Colonic mucosa (tissue), 4 donors: ENCODE results near the gene OVOL3. TPM values are rescaled to one million over a fixed set of nuclear protein-coding genes. Genes with fewer than 3 reads are reported as not detected.

Experiments
- DNase-seq: peaks from one replicate; pipeline ENCODE4 v3.0.0-alpha.2; 2020
- H3K27ac ChIP-seq: fragments of 200-600 bp; one replicate; pipeline ENCODE4 v1.8.0; 2021
- H3K27me3 ChIP-seq: fragments of 200-600 bp; one replicate; pipeline ENCODE4 v1.8.0; 2021
- H3K36me3 ChIP-seq: fragments of 200-600 bp; one replicate; pipeline ENCODE4 v1.8.0; 2021
- H3K4me1 ChIP-seq: fragments of 200-600 bp; one replicate; pipeline ENCODE4 v1.8.0; 2021; ENCODE audit warnings: mild to moderate bottlenecking
- H3K4me3 ChIP-seq: fragments of 200-600 bp; one replicate; pipeline ENCODE4 v1.8.0; 2021
- H3K9ac ChIP-seq, 2 donors: one replicate each; pipeline ENCODE4 v1.7.0; 2013; ENCODE audit warnings: control low read depth in 2 of 2, low read depth in 2 of 2, low read length in 2 of 2
- H3K9me3 ChIP-seq: fragments of 200-600 bp; one replicate; pipeline ENCODE4 v1.8.0; 2021
- intact Hi-C: fragments of 100-400 bp; cut with DNase I; formaldehyde crosslinking; loops from one replicate; pipeline ENCODE4 v1.14.1; 2022
- total RNA-seq, 2 donors: library from RNA; stranded (reverse); fragmentation: NEBNext Ultra II Directional in 1 of 2; extraction: Animal tissue kit (Norgen Biotek cat#: 25700) in 1 of 2; gene quantifications; one replicate each; pipeline ENCODE4 v1.2.1, GENCODE V29; 2021
- TF ChIP-seq, protein P1 (sequence below): fragments of 200-600 bp; IDR thresholded peaks from one replicate; pipeline ENCODE4 v1.8.0; 2022; ENCODE audit warnings: antibody characterized with exemption, mild to moderate bottlenecking
- donor health status: healthy.
- donor health status: DM: no; HTN: no; CAD: no.
- donor health status: DM: no; HTN: no; CAD: no.

The OVOL3 gene
- total RNA-seq, 2 donors from 2014 or later, result not detected

DNA sequence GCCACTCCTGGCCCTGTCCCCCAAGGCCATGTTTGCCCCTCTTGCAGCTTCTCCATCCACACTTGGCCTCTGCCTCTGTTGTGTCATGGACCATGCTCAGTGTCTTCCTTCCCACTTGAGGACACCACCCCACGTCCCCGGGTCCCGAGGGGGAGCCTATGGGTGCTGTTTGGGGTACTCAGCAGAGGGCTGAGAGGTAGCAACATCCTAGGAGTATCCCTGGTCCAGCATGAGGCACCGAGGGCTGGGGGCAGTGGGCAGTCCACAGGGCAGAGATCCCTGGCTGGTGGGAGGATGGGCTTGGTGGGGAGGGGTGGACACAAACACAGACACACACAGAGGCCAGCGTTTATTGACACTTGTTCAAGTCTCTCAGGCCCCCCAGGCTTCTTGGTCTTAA lies 39.6 kb downstream of the OVOL3 start:
- H3K4me3 ChIP-seq, result no peak overlapping the region
- intact Hi-C loops, result no loop called here
- no peaks in the 10 kb centered on the region for H3K4me1 ChIP-seq
- H3K9ac ChIP-seq, result no peak overlapping the region
- H3K9me3 ChIP-seq, result no peaks in the 10 kb centered on the region
- DNase-seq, result no peak
- peaks cover 10% of the 10 kb centered on the region for H3K36me3 ChIP-seq
- TF ChIP-seq, protein P1, sequence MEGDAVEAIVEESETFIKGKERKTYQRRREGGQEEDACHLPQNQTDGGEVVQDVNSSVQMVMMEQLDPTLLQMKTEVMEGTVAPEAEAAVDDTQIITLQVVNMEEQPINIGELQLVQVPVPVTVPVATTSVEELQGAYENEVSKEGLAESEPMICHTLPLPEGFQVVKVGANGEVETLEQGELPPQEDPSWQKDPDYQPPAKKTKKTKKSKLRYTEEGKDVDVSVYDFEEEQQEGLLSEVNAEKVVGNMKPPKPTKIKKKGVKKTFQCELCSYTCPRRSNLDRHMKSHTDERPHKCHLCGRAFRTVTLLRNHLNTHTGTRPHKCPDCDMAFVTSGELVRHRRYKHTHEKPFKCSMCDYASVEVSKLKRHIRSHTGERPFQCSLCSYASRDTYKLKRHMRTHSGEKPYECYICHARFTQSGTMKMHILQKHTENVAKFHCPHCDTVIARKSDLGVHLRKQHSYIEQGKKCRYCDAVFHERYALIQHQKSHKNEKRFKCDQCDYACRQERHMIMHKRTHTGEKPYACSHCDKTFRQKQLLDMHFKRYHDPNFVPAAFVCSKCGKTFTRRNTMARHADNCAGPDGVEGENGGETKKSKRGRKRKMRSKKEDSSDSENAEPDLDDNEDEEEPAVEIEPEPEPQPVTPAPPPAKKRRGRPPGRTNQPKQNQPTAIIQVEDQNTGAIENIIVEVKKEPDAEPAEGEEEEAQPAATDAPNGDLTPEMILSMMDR, result no peak
- no peak overlapping the region for H3K27ac ChIP-seq
- no peaks in the 10 kb centered on the region for H3K27me3 ChIP-seq

DNA sequence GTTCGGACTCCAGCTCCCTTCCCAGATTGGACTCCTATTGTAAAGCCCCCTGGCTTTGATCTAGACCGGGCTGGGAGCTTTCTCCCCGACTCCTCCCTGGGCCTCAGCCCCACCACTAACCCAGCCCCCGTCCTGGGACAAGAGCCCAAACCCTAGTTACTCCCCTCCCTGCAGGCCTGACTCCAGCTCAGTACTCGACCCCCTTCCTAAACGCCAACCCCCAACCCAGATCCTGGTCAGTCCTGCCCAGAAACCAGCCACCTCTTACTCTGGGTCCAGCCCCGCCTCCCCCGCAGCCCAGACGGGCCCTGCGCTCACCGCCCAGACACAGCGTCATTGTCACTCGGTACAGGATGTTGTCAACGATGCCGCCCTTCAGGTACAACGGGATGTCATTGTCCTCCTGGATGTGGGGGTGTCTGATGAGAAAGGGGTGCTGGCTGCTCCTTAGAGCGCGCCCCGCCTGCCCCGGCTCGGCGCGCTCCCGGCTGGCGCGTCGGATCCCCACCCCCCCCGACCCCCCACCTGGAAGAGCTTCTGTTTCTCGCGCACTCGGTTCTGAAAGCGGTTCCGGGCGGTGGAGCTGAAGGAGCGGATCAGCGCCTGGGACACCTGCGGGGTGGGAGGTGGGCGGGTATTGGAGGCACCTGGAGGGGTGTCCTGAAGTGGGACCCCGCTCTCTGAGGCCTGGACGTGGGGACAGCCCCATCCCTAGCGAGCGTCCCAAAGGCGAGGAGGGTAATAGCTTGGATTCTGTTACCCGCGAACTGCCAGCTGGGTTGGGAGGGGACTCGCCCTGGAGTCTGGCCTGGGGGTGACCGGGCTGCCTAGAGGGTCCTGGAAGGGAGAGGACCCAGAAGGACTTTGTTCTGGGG lies 40.4 kb downstream of the OVOL3 start:
- Histone ChIP-seq H3K4me3 (peak overlapping the region; percentile 22), H3K27me3 (no peaks in the 10 kb centered on the region), H3K9ac (peak overlapping the region; percentile 55 to 73), H3K36me3 (peaks cover 2% of the 10 kb centered on the region), H3K4me1 (no peaks in the 10 kb centered on the region), H3K9me3 (no peaks in the 10 kb centered on the region), H3K27ac (peak overlapping the region; percentile 76)
- intact Hi-C loops, result no loop called here
- DNase-seq, result no peak
- TF ChIP-seq, protein P1, result no peak

GRCh38 chr19:36152019-36152351 lies 41.0 kb downstream of the OVOL3 start:
- H3K9ac ChIP-seq, result peak overlapping the region; percentile 55 to 73
- TF ChIP-seq, protein P1, result no peak
- DNase-seq, result no peak
- H3K4me1 ChIP-seq, result no peaks in the 10 kb centered on the region
- peak overlapping the region; percentile 22 for H3K4me3 ChIP-seq
- intact Hi-C loops, result no loop called here
- no peaks in the 10 kb centered on the region for H3K9me3 ChIP-seq
- H3K27me3 ChIP-seq, result no peaks in the 10 kb centered on the region
- no peaks in the 10 kb centered on the region for H3K36me3 ChIP-seq
- peak overlapping the region; percentile 76 for H3K27ac ChIP-seq

DNA sequence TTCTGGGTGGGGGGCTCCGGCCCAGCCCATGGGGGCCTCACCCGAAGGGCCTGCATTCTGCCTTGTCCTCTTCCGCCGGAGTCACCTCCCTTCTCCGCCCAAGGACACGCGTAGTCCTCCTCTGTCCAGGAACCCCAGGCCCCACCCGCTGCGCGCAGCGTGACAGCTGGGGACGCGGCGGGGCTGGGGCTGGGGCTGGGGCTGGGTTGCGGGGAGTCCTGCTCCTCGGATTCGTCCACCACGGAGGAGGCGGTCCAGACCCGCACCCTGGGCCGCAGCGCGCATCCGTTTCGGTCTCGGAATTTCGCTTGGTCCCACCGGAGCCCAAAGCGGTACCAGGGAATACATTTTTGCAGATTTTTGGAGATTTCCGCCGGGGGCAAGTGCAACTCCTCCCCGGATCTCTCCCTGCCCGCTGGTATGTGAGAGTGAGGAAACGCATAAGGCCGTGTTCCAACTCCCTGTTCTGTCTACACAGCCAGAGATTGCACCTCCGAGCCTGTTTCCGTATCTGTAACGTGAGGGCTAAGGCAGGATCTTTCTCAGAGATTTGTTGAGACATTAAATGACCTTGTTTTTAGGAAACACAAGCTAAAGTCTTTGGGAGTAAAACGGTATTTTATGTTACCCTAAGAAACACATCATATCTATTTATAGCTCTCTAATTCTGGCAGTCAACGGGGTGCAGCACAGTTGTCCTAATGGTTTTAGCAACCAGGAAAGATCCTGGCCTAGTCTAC lies 41.6 kb downstream of the OVOL3 start, which contains the start of gene COX7A1:
Gene COX7A1 (minus strand): TSS at position 96 of the 740 bp plus-strand sequence. CDS start 40 bp downstream, at position 56.
- no peak for DNase-seq
- H3K9me3 ChIP-seq, result no peaks in the 10 kb centered on the region
- H3K9ac ChIP-seq, result peak within 1 kb of the TSS; percentile 55 to 73
- H3K27ac ChIP-seq, result peak within 1 kb of the TSS; percentile 76
- TF ChIP-seq, protein P1, result no peak
- H3K4me1 ChIP-seq, result no peaks in the 10 kb centered on the region
- no peaks in the 10 kb centered on the region for H3K27me3 ChIP-seq
- intact Hi-C loops, result no loop called here
- no peaks in the 10 kb centered on the region for H3K36me3 ChIP-seq
- peak within 1 kb of the TSS; percentile 22 for H3K4me3 ChIP-seq

- DNase-seq, result no peak
- intact Hi-C loops, result no loop called here
- Histone ChIP-seq H3K36me3 (no peaks in the 10 kb centered on the region), H3K9ac (no peak overlapping the region), H3K27me3 (no peaks in the 10 kb centered on the region), H3K27ac (peak overlapping the region; percentile 76), H3K4me1 (no peaks in the 10 kb centered on the region), H3K4me3 (no peak overlapping the region), H3K9me3 (no peaks in the 10 kb centered on the region)
- TF ChIP-seq, protein P1, result no peak
Observed at GRCh38 chr19:36153126-36153525, 42.2 kb downstream of the OVOL3 start.
